HCT116 (cell line): ENCODE results near the gene CDCP1.

Experiments used
- EZH2 ChIP-seq: fragments of 200-600 bp; sonication (generic); IDR thresholded peaks from 2 replicates; pipeline ENCODE4 v1.6.1; 2017; ENCODE audit warnings: antibody characterized with exemption, mixed run types
- POLR2AphosphoS5 ChIP-seq: IDR thresholded peaks from 2 replicates; pipeline ENCODE4 v1.6.1; 2011; ENCODE audit warnings: mild to moderate bottlenecking, low read depth, low read length, moderate library complexity
- RAD21 ChIP-seq: IDR thresholded peaks from 2 replicates; pipeline ENCODE4 v1.6.1; 2012; ENCODE audit warnings: low read depth, mild to moderate bottlenecking
- TF ChIP-seq, protein P1 (sequence below), 3 experiments: fragments of 200-600 bp in 1 of 3; sonication (generic) in 1 of 3; IDR thresholded peaks in 2 of 3; conservative IDR thresholded peaks in 1 of 3; 2 replicates each; pipeline ENCODE4 v1.5.1; 2012 to 2017; ENCODE audit warnings: low read depth in 2 of 3, low read length in 2 of 3, antibody characterized with exemption in 1 of 3, borderline replicate concordance in 1 of 3, control low read depth in 1 of 3, mild to moderate bottlenecking in 1 of 3, mixed read lengths in 1 of 3, mixed run types in 1 of 3, moderate library complexity in 1 of 3; ENCODE audit not compliant: insufficient read depth in 1 of 3
- TF ChIP-seq, protein P2 (sequence below): IDR thresholded peaks from 2 replicates; pipeline ENCODE4 v1.6.1; 2012

DNA sequence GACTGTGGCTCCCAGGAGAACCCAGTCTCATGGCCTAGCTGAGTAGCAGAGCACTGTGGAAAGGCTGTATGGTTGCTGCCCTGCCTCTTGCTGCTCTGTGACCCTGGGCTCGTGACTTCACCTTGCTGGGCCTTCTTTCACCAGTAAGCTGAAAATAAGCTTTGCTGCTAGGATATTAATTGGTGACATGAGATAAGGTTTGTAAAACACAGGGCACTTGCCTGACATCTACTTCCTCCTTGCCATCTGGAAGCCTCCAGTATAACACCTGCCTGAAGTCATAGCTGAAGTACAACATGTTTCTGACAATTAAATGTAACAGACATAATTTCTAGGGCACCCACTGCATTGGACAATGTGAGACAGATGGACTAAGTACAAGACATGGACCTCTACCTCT is 66.5 kb downstream of the CDCP1 start:
- no peak for TF ChIP-seq POLR2AphosphoS5
- TF ChIP-seq, protein P1, sequence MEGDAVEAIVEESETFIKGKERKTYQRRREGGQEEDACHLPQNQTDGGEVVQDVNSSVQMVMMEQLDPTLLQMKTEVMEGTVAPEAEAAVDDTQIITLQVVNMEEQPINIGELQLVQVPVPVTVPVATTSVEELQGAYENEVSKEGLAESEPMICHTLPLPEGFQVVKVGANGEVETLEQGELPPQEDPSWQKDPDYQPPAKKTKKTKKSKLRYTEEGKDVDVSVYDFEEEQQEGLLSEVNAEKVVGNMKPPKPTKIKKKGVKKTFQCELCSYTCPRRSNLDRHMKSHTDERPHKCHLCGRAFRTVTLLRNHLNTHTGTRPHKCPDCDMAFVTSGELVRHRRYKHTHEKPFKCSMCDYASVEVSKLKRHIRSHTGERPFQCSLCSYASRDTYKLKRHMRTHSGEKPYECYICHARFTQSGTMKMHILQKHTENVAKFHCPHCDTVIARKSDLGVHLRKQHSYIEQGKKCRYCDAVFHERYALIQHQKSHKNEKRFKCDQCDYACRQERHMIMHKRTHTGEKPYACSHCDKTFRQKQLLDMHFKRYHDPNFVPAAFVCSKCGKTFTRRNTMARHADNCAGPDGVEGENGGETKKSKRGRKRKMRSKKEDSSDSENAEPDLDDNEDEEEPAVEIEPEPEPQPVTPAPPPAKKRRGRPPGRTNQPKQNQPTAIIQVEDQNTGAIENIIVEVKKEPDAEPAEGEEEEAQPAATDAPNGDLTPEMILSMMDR (IDR thresholded peaks at IDR 0.05 in 2 of 3, conservative IDR thresholded peaks at IDR 0.05 in 1 of 3; ENCODE audit: borderline replicate concordance in 1 of 3, insufficient read depth in 1 of 3, low read depth in 2 of 3, low read length in 2 of 3): no peak
- no peak for TF ChIP-seq EZH2
- TF ChIP-seq, protein P2, sequence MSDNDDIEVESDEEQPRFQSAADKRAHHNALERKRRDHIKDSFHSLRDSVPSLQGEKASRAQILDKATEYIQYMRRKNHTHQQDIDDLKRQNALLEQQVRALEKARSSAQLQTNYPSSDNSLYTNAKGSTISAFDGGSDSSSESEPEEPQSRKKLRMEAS: no peak
- no peak for TF ChIP-seq RAD21
